NCI-H2107 treated with DMSO at 0.1 percent for 48 hours (cell line): ENCODE results near the gene PDE10A.

Source experiments
- DNase-seq: peaks from one replicate; lab custom pipeline; 2025; ENCODE audit not compliant: unreplicated experiment; lab: John Stamatoyannopoulos, UW

PDE10A gene

DNA sequence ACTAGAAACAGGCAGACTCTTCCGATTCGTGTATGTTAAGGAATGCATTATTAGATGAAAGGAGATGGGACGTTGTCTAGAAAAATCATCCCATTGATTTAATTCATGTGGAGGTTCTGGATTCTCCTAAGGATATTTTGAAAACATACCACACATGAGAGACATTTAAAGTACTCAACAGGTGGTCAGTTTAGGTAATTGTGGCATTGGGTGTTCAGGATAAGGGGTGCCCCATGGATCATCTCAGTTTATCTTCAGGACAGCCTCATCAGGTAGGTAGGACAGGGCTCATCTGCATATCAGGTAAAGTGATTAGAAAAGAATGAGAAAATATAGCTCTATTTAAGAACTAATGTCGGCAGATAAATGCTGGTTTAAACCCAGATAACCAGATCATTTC lies 15.9 kb upstream of the PDE10A start:
- DNase-seq: no peak

GRCh38 chr6:165678429-165678828 lies 15.4 kb upstream of the PDE10A start:
- DNase-seq: no peak

DNA sequence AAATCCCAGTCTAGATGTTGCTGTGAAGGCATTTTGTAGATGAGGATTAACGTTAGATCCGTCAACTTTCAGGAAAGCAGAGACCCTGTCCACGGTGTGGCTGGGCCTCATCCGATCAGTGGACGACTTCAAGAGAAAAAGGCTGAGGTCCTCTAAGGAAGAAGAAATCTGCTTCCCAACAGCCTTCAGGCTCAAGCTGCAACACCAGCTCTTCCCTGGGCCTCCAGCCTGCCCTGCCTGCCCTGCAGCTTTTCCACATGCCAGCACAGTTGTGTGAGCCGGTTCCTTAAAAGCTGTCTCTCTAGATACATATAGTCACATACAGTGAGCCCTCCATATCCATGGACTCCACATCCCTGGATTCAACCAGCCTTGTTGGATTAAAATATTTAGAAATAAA lies 14.1 kb upstream of the PDE10A start:
- no peak for DNase-seq

DNA sequence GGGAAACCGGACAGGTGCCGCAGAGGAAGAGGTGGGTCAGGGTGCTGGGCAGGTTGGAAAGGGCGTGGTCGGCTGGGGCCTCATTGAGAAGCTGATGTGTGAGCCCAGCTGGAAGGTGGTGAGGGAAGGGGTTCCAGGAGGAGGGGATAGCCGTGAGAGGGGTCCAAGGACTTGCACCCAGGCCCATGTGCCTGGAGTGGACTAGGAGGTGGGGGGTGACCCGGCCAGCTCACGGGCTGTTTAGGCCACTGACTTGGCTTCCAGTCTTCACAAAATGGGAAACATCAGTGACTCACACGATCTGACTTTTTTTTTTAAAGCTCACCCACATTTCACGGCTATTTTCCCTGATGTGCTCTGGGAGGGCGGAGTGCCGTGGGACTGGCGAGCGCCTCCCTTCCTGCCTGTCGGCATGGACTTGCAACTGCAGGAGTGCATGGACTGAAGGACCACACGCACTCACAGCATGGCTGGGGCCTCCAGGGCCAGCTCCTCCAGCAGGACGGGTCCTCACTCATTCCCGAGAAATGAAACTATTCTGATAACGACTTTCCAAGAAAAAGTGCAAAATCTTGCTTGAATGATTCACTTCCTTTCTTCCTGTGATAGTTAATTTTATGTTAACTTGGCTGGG lies 13.5 kb upstream of the PDE10A start:
- DNase-seq: no peak

DNA sequence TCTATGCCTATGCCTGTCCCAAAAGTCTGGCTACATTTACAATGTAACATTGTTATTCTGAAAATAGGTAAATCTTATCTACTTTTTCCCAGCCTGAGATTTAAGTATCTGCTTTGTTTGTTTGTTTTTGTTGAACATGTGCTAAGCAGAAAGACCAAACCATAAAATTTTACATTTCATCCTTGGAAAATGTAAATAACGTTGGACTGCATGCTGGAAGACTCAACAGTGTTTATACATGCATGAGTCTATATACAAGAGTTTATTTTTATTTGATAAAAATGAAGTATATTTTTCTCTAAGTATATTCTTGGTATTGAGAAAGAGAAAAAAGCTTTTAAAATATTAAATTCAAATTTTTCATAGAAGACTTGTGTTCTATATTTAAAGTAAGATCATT lies 12.1 kb upstream of the PDE10A start:
- no peak for DNase-seq

DNA sequence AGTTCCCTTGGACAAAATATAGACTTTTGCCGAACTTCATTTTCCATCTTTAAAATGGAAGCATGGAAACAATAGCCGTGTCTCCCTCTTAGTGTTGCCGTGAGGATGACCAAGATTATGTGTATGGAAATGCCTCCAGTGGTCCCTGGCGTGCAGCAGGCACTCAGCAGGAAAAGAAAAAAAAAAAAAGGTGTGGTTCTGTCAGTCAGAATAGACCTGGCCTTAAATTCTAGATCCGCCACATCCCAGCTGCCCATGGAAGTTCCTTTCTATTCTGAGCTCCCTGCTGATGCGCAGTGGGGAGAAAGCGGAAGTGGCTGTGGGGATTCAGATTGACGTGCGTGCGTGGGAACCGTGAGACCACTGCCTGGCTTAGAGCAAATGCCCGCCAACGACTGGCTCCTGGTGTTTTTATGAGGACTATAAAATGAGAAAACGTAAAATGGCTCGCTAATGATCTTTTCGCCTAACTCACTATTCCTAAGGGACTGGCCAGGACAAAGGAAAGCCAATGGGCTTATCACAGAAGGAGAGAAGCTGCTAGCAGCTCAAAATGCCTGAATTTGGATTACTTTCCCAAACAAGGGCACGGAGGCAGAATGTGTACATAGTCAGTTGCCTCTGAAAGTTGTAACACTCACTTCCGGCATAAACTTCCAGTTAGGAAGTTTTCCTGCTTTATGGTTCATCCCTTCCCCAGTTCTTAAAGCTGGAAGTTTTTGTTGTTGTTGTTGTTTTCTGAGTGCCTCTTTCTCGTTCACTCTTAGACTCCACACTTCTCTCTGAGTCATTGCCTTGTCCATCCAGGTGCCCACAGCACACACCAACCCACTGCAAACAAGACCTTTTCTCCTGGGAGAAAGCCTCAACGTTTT lies 11.4 kb upstream of the PDE10A start:
- DNase-seq: no peak

- DNase-seq: no peak
These were observed 8.3 kb upstream of the PDE10A start for GRCh38 chr6:165671222-165671768.

DNA sequence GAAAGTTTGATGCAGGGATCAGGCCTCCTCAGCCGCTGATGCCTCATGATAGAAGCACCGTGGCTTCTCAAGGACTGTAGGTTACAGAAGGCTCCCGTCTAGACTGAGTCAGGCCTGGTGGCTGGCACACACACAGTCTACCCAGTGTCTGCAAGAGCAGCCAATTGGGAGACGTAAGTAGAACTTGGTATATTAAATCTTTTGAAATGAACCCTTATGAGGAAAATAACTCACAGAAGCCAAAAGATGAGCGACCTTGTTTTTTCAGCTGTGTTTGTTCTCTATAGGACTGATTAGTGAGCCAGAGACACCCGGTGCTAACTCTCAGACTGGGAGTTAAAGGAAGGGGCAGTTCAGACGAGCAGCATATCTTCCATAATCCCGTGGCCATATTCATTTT lies 5.9 kb upstream of the PDE10A start:
- no peak for DNase-seq

DNA sequence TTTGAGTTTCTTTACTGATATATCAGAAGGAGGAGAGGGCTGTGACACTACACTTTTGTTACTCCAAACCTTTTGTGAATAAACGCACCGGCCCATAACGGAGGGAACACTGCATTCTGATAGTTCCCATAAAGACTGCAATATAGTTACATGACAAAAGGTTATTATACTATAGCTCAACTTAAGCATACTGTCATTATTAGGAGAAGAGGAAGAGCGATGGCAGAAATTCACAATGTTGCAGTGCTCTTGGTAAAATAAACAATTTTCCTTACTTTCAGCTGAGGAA lies 2.3 kb upstream of the PDE10A start:
- no peak for DNase-seq

DNA sequence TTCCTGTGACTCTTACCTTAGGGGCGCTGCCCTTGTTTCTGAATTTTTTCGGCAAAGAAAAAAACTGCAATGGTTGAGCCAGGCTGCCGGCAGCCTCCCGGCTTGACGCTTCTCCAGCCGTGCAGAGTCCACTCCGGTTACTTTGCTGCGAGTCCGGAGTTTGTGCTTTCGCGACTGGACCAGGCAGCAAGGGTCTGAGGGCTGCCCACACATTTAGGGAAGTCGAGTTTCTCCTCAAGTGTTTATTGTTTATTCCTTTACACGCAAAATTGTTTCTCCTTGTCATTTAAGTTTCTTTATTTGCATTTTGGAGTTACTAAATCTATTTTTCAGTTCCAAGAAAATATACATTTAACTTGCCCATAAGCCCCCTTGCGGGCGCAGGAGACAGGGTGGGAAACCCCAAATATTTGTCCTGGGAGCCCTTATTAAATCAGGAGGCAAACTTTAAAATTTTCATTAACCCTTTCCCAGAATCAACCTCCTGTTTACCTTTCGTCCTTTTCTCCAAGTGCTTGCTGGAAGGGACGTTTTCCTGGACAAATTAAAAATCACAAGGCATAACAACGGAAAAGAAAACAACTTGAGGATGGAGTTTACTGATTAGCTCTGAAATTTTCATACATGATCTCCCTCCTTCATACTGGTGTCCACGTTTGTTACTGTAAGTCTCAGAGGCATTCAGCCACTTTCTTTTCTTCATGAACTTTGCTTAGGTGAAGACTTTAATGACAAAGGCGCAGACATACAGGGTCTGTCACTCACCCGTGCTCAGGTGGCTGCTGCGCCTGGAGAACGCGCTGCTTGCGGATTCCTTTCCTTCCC lies 1.7 kb upstream of the PDE10A start:
- DNase-seq: no peak

GRCh38 chr6:165663736-165664558 lies 906 bp upstream of the PDE10A start:
- no peak for DNase-seq

- DNase-seq: no peak
These were observed 315 bp upstream of the PDE10A start for GRCh38 chr6:165663377-165663735.

DNA sequence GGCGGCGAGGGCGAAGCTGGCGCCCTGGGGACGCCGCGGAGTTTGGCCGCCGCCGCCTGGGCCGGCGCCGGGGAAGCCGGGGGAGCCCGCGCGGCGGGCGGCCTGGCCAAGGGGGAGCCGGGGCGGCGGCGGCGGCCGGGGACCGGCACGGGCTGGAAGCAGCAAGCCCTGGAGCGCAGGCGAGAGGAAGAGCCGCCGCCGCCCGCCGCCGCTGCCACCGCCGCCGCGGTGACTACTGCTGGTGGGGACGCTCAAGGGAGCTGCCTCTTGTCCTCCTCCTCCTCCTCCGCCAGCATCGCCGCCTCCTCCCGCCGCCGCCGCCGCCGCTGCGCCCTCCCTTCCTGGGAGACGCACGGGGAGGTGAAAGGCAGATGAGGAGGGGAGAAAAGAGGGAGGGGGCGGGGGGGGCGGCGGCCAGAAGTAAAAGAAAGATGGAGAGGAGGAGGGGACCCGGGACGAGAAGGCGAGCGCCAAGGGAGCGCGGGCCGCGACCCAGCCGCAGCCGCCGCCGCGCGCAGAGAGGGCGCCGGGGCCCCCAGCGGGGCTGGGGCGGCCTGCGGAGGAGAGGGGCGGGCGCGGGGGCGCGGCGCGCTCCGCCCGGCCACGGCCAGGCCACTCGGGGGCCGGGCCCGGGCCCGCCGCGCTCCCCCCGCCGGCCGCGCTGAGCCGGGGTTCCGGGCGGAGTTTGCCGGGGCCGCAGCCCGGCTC lies 846 bp downstream of the PDE10A start:
- no peak for DNase-seq

DNA sequence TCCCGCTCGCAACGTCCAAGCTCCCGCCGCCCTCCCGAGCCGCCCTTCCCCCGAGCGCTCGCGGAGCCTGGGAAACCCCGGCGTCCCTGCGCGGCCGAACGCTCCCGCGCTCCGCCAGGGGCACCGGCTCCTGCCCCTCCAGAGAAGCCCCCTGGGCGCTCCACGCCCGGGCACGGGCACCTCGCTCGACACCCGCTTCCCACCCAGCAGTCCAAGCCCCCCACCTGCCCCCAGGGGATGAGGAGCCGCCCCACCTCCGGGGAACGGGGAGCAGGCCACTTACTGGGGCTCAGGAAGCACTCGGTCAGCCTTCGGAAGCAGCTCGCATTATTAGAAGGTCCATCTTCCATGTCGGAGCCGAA lies 1.4 kb downstream of the PDE10A start:
- no peak for DNase-seq

GRCh38 chr6:165660857-165661663 lies 2.0 kb downstream of the PDE10A start:
- no peak for DNase-seq

DNA sequence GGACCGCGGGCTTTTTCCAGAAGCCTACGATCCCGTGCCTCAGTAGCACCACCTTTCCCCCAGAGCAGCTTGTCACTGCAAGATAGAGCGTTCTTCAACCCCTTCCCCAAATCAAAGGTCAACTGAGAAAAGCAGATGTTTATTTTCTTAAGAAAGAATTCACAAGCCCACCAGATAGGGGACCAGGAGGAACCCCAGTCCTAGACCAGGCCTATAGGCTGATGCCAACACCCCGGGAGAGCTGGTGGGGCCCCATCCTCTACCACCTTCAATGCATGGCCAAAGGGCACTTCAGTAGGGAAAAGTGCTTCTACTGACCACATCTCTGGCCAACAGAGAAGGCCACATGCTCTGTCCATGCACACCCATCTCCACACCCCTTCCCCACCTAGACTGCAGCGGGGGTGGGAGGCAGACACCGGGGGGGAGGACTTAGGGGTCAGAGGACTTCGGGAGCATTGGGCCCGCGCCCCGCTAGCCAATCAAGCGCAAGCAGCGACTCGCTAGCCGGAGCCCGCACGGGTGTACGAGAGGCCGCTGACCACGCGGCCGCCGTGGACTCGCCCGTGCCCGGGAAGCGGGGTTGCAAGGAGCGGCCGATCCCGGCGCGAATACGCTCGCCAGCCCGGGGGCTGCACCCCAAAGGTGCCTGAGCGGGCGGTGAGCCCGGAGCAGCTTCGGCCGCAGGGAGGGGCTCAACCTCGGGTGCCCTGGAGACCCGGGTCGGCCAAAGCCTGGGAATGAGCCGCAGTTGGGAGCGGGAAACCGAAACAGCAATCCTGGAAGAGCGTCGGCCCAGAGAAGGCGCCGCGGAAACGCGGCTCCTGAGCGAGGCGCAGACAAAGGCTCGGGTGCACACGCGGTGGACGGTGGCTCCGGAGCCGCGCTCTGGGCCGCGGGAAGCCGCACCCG lies 2.8 kb downstream of the PDE10A start:
- DNase-seq: no peak

- no peak for DNase-seq
These were observed 4.5 kb downstream of the PDE10A start for GRCh38 chr6:165658395-165659058.

GRCh38 chr6:165657325-165657680 lies 5.7 kb downstream of the PDE10A start:
- DNase-seq: no peak
